NCI-H226 (cell line): ENCODE data around the gene MRPL54.

ENCODE experiments used
- DNase-seq: peaks from one replicate; pipeline ENCODE4 v3.0.0-alpha.2; 2015

MRPL54 gene

DNA sequence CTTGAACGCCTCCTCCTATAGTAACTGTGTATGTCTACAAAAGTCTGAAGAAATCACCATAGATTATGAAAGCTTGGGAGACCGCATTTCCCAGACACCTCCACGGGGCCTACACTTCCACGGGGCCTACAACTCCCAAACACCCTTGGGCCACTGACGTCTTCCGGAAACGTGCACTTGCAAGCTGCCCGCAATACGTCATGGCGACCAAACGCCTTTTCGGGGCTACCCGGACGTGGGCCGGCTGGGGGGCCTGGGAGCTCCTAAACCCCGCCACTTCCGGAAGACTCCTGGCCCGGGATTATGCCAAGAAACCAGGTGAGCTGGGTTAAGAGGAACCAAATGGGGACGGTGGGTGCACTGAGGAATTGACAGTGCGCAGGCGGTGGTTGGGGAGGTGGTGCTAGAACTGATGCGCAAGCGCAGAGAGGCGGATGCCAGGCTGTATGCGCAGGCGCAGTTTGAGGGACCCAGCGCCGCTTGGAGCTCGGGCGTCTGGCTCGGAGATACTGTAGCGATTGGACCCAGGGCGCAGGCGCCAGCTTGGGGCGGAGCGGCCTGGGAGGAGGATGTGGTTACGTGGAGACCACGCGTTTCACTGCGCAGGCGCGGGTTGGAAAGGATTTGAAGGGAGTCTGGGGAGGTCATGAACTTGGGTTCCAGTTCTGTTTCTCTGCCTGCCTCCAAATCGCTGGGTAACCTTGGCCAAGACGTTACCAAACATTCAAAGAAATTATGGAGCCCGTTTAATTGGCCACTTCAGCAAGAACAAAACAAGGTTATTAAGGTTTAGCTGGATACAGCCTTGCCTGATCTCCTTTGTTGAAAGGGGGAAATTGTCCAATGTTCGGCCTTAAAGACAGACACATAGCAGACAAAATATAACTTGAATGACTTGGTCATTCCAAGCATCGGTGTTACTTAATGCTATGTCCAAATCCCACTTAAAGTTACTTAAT, at the start of gene MRPL54:
TSS of gene MRPL54 (plus strand) at position 182 of the 959 bp plus-strand sequence. CDS start at position 201, 19 bp downstream.
- peak; percentile 96 for DNase-seq

GRCh38 chr19:3716147-3716668, 46.3 kb upstream of the MRPL54 start:
- DNase-seq = no peak

DNA sequence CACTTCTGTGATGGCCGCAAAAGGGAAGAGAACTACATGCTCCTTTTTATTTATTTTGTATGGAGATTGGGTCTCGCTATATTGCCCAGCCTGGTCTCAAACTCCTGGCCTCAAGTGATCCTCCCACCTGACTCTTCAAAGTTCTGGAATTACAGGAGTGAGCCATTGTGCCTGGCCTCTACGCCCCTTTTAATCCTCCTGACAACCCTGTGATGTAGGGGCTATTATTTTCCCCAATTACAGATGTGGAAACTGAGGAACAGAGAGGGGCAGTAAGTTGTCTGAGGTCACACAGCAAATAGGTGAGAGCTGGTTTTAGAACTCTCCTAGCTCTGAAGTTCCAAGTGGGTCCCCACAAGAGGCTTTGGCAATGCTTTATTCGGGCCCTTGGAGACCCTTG, 42.6 kb upstream of the MRPL54 start:
- DNase-seq = no peak

DNA sequence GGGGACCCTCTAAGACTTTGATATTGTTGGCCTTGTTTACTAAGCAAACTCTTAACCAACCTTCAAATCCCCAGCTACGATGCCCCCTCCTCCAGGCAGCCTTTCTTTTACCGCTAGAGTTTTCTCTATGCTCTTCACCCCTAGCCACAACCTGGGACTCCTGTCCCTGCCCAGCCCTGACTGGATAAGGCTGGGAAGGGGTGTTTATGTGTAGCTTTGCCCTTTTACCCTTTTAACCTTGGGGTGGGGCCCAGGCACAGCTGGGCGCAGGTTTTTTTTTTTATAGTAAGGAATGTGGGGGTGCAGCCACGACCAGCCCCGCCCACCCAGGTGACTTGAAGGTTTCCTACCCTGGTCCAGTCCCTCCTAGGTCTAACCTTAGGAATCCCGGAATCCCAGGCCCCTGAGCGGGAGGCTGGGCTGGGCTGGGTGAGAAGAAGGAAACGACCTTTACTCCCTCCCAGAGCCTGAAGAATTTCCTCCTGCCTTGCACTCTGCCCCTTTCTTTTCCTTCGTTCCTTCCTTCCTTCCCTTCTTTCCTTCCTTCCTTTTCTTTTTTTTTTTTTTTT, 42.0 kb upstream of the MRPL54 start:
- DNase-seq = no peak

DNA sequence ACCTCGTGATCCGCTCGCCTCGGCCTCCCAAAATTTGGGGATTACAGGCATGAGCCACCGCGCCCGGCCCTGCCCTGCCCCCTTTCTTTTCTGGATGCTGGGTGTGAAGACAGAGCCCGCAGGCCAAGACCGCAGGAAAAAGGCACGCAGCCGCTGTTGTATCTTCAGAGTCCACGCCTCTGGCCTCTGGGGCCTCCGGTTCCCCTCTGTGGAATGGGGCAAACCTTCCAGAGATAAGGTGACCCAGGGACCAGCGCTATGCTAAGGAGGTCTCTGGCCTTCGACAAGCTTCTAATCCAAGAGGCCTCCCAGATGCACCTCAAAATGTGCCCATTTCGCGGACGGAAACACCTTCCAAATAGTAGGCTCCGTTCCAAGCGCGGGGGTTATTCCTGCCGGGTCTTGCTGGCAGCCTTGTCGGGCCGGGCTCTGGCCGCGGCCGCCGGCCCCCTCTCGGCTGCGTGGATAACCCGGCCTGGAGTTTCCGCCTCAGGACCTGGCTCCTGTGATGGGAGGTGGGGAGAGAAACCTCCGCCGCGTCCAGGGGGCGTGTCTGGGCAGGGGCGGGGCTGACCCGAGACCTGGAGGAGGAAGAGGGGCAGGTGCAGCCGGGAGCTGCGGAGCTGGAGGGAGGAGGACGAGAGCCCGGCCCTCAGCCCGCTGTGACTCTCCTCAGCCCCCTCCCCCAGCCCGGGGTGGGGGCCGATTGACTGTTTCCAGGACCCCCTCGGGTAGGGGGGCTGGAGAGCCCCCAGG, 41.2 kb upstream of the MRPL54 start:
- DNase-seq = peak; percentile 83

DNA sequence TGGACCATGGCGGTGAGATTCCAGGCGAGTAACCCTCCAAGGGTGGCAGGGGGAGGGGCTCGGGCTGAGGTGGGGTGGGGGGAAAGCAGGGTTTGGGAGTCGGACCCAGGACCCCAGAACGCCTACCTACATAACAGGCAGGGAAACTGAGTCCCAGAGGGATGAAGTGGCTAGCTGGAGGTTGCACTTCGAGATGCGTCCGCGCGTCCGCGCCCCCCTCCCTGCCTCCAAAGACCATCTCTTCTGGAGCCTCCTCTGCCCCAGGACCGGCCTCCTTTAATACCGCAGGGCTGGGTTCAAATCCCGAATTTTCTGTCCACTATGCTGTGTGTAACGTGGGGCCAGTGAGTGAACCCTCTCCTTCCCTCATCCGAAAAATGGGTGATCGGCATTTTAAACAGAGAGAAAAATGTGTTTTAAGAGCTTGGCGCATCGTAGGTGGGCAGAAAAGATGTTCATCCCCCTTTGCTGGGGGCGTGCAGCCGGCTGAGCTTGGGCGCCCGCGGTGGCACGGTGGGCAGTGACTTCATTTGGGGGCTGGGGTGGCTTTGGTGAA, 40.5 kb upstream of the MRPL54 start:
- no peak for DNase-seq

DNA sequence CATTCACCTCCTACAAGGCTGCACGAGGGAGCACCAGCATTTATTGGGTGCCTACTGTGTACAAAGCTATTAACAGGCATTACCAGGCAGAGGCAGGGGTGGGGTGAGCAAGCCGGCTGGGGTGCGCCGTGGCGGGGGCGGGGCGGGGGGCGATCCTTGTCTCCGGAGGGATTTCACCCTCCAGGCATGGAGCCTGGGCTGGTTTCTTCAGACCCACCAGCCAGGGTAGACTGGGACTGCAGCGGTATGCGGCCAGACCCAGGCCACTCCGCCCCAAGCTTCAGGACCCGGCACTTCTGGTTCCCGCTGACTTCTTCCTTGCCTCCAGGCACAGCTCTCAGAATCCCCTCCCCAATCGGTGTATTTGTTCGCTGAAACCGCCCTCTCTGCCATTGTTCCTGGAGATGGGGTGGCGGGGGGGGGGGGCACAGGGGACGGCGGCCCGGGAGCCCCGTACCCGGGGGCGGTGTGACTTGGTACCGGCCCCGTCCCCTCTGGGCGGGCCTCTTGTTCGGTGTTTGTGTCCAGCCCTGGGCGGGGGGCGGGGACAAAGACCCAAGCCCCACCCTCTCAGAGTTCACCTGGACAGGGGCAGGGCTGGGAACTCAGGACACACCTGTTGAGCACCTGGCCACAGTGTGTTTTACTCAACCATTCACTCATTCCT, 39.9 kb upstream of the MRPL54 start:
- no peak for DNase-seq

GRCh38 chr19:3723110-3723488, 39.4 kb upstream of the MRPL54 start:
- no peak for DNase-seq

- DNase-seq = no peak
Observed at GRCh38 chr19:3723883-3724282, 38.6 kb upstream of the MRPL54 start.

DNA sequence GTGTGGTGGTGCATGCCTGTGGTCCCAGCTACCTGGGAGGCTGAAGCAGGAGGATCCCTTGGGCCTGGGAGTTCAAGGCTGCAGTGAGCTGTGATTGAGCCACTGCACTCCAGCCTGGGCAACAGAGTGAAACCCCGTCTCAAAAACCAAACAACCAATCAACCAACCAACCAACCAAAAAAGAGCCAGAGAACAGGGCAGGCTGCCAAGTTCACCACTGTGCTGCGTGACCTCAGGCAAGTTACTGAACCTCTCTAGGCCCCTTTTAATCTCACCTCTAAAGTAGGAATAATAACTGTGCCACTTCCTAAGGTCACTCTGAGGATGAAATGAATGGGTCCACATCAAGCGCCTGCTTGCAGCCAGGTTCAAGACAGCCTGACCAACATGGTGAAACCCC, 37.4 kb upstream of the MRPL54 start:
- no peak for DNase-seq

DNA sequence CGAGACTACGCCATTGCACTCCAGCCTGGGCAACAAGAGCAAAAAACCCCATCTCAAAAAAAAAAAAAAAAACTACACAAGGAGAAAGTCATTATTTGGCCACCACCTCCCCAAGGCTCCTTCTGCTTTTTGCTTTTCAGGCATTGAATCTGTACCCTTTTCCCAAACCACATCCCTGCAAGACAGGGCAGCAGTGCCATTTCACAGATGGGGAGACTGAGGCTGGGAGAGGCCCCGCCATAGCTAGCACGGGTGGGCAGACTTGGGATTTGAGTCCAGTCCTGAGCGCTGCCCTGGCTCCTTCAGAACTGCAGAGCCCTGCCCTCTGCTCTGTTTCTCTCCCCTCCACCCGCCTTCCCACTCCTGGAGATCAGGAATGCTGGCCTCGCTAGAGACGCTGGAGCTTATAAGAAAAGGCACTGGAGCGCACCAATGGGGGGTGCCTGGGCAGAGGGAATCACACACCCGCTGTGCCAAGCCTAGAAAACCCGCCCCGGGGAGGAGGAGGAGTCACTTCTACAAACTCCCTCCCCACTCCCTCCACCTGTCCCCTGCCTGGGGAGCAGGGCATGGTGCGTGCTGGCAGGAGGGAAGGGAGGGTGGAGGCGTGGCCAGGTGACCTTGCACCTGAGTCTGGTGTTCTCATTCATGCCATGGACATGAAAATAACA, 36.7 kb upstream of the MRPL54 start:
- no peak for DNase-seq

- DNase-seq = no peak
Observed at GRCh38 chr19:3730457-3730958, 32.0 kb upstream of the MRPL54 start.

- no peak for DNase-seq
Observed at GRCh38 chr19:3732108-3732507, 30.4 kb upstream of the MRPL54 start.

DNA sequence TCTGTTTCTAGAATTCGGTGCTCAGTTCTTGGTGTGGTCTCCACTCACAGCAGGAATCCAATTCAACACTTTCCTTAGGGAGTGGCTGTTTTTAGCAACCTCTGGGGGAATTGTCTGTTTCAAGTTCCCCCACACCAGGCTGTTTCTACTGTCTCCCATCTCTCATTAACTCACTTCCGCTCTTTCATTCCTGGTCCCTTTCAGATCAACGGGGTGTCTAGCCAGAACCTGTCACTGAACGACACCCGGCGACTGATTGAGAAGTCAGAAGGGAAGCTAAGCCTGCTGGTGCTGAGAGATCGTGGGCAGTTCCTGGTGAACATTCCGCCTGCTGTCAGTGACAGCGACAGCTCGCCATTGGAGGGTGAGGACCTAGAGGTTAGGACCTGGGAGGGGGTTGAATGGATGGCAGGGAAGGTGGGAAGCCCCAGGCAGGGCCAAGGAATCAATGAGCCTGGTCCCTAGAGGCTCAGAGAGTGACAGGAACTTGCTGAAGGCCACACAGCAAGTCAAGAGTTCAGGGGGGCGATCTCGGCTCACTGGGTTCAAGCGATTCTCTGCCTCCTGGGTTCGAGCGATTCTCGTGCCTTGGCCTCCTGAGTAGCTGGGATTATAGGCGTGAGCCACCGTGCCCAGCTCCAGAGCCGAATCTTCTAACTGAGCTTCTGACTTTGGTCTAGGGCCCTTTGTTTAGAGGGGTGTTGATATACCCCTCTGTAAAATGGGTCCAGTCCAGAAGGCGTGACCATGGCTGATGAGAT, 28.8 kb upstream of the MRPL54 start:
- DNase-seq = no peak

DNA sequence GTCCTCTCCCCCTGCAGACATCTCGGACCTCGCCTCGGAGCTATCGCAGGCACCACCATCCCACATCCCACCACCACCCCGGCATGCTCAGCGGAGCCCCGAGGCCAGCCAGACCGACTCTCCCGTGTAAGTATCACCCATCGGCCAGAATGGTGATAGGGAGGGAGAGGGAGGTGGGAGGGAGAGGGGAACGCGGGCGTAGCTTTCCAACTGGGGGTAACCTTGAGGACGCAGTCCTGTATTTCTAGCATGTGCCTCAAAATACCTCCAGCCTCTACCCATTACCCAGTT, 28.2 kb upstream of the MRPL54 start:
- DNase-seq = no peak

DNA sequence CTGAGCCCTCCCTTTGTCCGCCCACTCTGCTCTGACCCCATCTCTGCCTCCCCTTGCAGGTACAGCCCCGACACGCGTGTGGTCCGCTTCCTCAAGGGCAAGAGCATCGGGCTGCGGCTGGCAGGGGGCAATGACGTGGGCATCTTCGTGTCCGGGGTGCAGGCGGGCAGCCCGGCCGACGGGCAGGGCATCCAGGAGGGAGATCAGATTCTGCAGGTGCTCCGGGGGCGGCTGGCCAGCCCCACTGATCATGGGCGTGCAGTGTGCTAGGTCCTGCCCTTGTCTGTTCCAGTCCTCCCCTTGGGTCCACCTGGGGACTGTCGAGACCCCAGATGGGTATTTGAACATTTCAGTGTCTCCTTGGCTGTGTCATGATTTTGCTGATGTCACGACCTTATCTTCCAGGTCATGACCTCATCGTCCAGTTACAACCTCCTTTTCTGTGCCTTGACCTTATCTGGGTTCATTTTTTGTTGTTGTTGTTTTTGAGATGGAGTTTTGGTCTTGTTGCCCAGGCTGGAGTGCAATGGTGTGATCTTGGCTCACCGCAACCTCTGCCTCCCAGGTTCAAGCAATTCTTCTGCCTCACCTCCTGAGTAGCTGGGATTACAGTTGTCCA, 26.3 kb upstream of the MRPL54 start:
- no peak for DNase-seq

GRCh38 chr19:3737487-3738205, 24.8 kb upstream of the MRPL54 start:
- DNase-seq = no peak

- DNase-seq = no peak
Observed at GRCh38 chr19:3738477-3739220, 23.8 kb upstream of the MRPL54 start.

GRCh38 chr19:3740431-3740830, 22.1 kb upstream of the MRPL54 start:
- DNase-seq = no peak
